GM12878 (cell line): ENCODE results near the gene PPP6R2. TPM values are rescaled to one million over a fixed set of nuclear protein-coding genes. Genes with fewer than 3 reads are reported as not detected.

ENCODE experiments used
- ATAC-seq: fragments of 200-7000 bp; cut with Tn5 transposase; 3 replicates; pipeline ENCODE4 v1.9.1; 2020; ENCODE audit warnings: mild to moderate bottlenecking, moderate library complexity
- BruUV-seq: library from RNA; stranded (reverse); fragments of 400-500 nt; replicated peaks from 2 replicates; lab custom pipeline; 2021; lab: Mats Ljungman, UMichigan
- CTCF ChIA-PET: fragments of 300-600 bp; sonication (Branson Sonifier 250); formaldehyde crosslinking; extraction: SDS; loops from one replicate; lab custom pipeline; 2021; ENCODE audit warnings: inconsistent platforms; lab: Yijun Ruan, JAX
- POLR2A ChIA-PET: fragments of 350-600 bp; formaldehyde crosslinking; extraction: SDS; loops from one replicate; lab custom pipeline; 2021; ENCODE audit warnings: inconsistent platforms; lab: Charles Lee
- RAD21 ChIA-PET: fragments of 300-600 bp; sonication (Branson Sonifier 250); formaldehyde crosslinking; loops from one replicate; lab custom pipeline; 2023; ENCODE audit warnings: antibody characterized with exemption; ENCODE audit not compliant: unreplicated experiment; lab: Charles Lee
- SMC1A ChIA-PET: fragments of 300-600 bp; sonication (Branson Sonifier 250); formaldehyde crosslinking; loops from one replicate; lab custom pipeline; 2023; ENCODE audit not compliant: unreplicated experiment, uncharacterized antibody; lab: Charles Lee
- DNase-seq: peaks from one replicate; pipeline ENCODE4 v3.0.0-alpha.2; 2011; ENCODE audit warnings: low read depth, low spot score
- FAIRE-seq: peaks from 3 replicates; lab custom pipeline; 2011; peaks lifted over from hg19 to GRCh38; lab: Jason Lieb, UNC
- H2AFZ ChIP-seq: 2 replicates; pipeline ENCODE4 v1.6.0; 2011; ENCODE audit warnings: low read depth, low read length, control low read depth; ENCODE audit not compliant: control insufficient read depth
- H3K27ac ChIP-seq: 2 replicates; pipeline ENCODE4 v1.5.1; 2011; ENCODE audit warnings: control low read depth; ENCODE audit not compliant: control insufficient read depth, insufficient read depth
- H3K27me3 ChIP-seq, 2 experiments: replicated peaks in 1 of 2; 2 replicates each; pipeline versions ENCODE4 v1.6.0 to v1.6.1; 2011; ENCODE audit warnings: low read length in 1 of 2; ENCODE audit not compliant: control insufficient read depth in 2 of 2, insufficient read depth in 2 of 2
- H3K36me3 ChIP-seq, 2 experiments: 2 replicates each; pipeline ENCODE4 v1.5.1; 2011; ENCODE audit warnings: low read length in 1 of 2; ENCODE audit not compliant: control insufficient read depth in 2 of 2, insufficient read depth in 2 of 2
- H3K4me1 ChIP-seq: 2 replicates; pipeline ENCODE4 v1.6.1; 2011; ENCODE audit warnings: mild to moderate bottlenecking, low read length, moderate library complexity, mixed read lengths; ENCODE audit not compliant: control insufficient read depth, insufficient read depth
- H3K4me2 ChIP-seq: 2 replicates; pipeline ENCODE4 v1.6.0; 2011; ENCODE audit warnings: control low read depth; ENCODE audit not compliant: control insufficient read depth, insufficient read depth
- H3K4me3 ChIP-seq: fragments of 200-600 bp; sonication (generic); 2 replicates; pipeline ENCODE4 v1.5.1; 2016
- H3K79me2 ChIP-seq: 2 replicates; pipeline ENCODE4 v1.6.0; 2011; ENCODE audit warnings: low read length; ENCODE audit not compliant: control insufficient read depth, insufficient read depth
- H3K9ac ChIP-seq: 2 replicates; pipeline ENCODE4 v1.8.0; 2011; ENCODE audit warnings: low read length, control low read depth, mixed read lengths; ENCODE audit not compliant: control insufficient read depth, insufficient read depth
- H3K9me3 ChIP-seq: replicated peaks from 3 replicates; pipeline ENCODE4 v1.5.1; 2011; ENCODE audit warnings: mild to moderate bottlenecking, low read length; ENCODE audit not compliant: control insufficient read depth, insufficient read depth
- H4K20me1 ChIP-seq: 2 replicates; pipeline ENCODE4 v1.6.0; 2011; ENCODE audit not compliant: control insufficient read depth, insufficient read depth
- ATF7 ChIP-seq: fragments of 450-650 bp; IDR thresholded peaks from 2 replicates; pipeline ENCODE4 v1.6.1; 2016; ENCODE audit warnings: low read depth, mild to moderate bottlenecking
- BHLHE40 ChIP-seq, 2 experiments: fragments of 450-650 bp in 1 of 2; IDR thresholded peaks; 2 replicates each; pipeline ENCODE4 v1.6.1; 2011 to 2017; ENCODE audit warnings: low read depth in 2 of 2, borderline replicate concordance in 1 of 2, improper control_type of control experiment in 1 of 2, low read length in 1 of 2, mild to moderate bottlenecking in 1 of 2
- CTCF ChIP-seq, 3 experiments: IDR thresholded peaks in 2 of 3; conservative IDR thresholded peaks in 1 of 3; 2 replicates each; pipeline ENCODE4 v1.5.1; 2011; ENCODE audit warnings: low read depth in 3 of 3, low read length in 3 of 3, mild to moderate bottlenecking in 3 of 3, control low read depth in 2 of 3, moderate library complexity in 2 of 3, inconsistent platforms in 1 of 3, mixed read lengths in 1 of 3; ENCODE audit not compliant: control insufficient read depth in 2 of 3, insufficient read depth in 1 of 3; ENCODE audit errors: extremely low read depth in 1 of 3
- ESRRA ChIP-seq: IDR thresholded peaks from 2 replicates; pipeline ENCODE4 v1.6.1; 2012; ENCODE audit warnings: mild to moderate bottlenecking, low read length, improper control_type of control experiment
- JUND ChIP-seq: IDR thresholded peaks from 2 replicates; pipeline ENCODE4 v1.6.1; 2012; ENCODE audit warnings: low read depth, mild to moderate bottlenecking, low read length, improper control_type of control experiment, moderate library complexity
- MEF2B ChIP-seq: fragments of 450-650 bp; IDR thresholded peaks from 2 replicates; pipeline ENCODE4 v1.6.1; 2018; ENCODE audit warnings: mild to moderate bottlenecking, moderate library complexity; ENCODE audit not compliant: partially characterized antibody, poor library complexity, severe bottlenecking
- NBN ChIP-seq: fragments of 450-650 bp; IDR thresholded peaks from 2 replicates; pipeline ENCODE4 v1.6.1; 2016
- NFIC ChIP-seq: IDR thresholded peaks from 2 replicates; pipeline ENCODE4 v1.6.1; 2012; ENCODE audit warnings: low read depth, mild to moderate bottlenecking, inconsistent platforms, low read length, moderate library complexity
- NRF1 ChIP-seq: conservative IDR thresholded peaks from 2 replicates; pipeline ENCODE4 v1.6.1; 2011; ENCODE audit warnings: mild to moderate bottlenecking, low read depth, low read length, improper control_type of control experiment
- RAD21 ChIP-seq: IDR thresholded peaks from 2 replicates; pipeline ENCODE4 v1.6.1; 2011; ENCODE audit warnings: mild to moderate bottlenecking, low read depth, low read length, moderate library complexity; ENCODE audit not compliant: insufficient read depth
- SMAD5 ChIP-seq: IDR thresholded peaks from 2 replicates; pipeline ENCODE4 v1.6.1; 2016; ENCODE audit warnings: antibody characterized with exemption, low read depth
- SMC3 ChIP-seq: IDR thresholded peaks from 2 replicates; pipeline ENCODE4 v1.6.1; 2011; ENCODE audit warnings: low read length, improper control_type of control experiment, borderline replicate concordance
- SP1 ChIP-seq: IDR thresholded peaks from one replicate; pipeline ENCODE4 v1.6.1; 2011; ENCODE audit warnings: low read depth, low read length
- SRF ChIP-seq, 2 experiments: IDR thresholded peaks; 2 replicates each; pipeline ENCODE4 v1.6.1; 2011; ENCODE audit warnings: low read depth in 2 of 2, low read length in 2 of 2, mild to moderate bottlenecking in 1 of 2, moderate library complexity in 1 of 2
- TARDBP ChIP-seq: IDR thresholded peaks from 2 replicates; pipeline ENCODE4 v1.6.1; 2016; ENCODE audit warnings: borderline replicate concordance
- TCF12 ChIP-seq: IDR thresholded peaks from 2 replicates; pipeline ENCODE4 v1.6.1; 2011; ENCODE audit warnings: low read depth, mild to moderate bottlenecking, low read length
- TCF3 ChIP-seq: IDR thresholded peaks from 2 replicates; pipeline ENCODE4 v1.6.1; 2012; ENCODE audit warnings: low read depth, mild to moderate bottlenecking, low read length, borderline replicate concordance; ENCODE audit not compliant: insufficient read depth
- ZNF687 ChIP-seq: fragments of 450-650 bp; IDR thresholded peaks from 2 replicates; pipeline ENCODE4 v1.6.1; 2017; ENCODE audit warnings: mild to moderate bottlenecking, moderate library complexity
- WGBS: methylation state at CpG from one replicate; pipeline ENCODE4 v1.1.6; 2016; ENCODE audit warnings: low lambda C conversion rate; ENCODE audit not compliant: insufficient replicate concordance, insufficient coverage; ENCODE audit errors: missing lambda C conversion rate; 5-methylcytosine and 5-hydroxymethylcytosine counted together
- in situ Hi-C: fragments of 300-500 bp; cut with MboI; formaldehyde crosslinking; loops from 9 replicates; pipeline ENCODE4 v1.14.3; 2018; ENCODE audit warnings: mixed read lengths
- intact Hi-C: fragments of 100-400 bp; cut with micrococcal nuclease; formaldehyde crosslinking; loops from one replicate; pipeline ENCODE4 v1.14.2; 2022; ENCODE audit not compliant: unreplicated experiment
- polyA plus RNA-seq, 11 experiments: library from polyadenylated mRNA; depleted of rRNA in 4 of 11; unstranded in 6 of 11; stranded (reverse) in 5 of 11; fragments of >200 nt; fragmentation: Nextera tagmentation in 4 of 11; fragmentation: Illumina TruSeq in 1 of 11; extraction: Ambion mirVana in 4 of 11; extraction: Trizol in 1 of 11; gene quantifications; 1 replicate in 1 of 11; 2 replicates in 10 of 11; pipeline versions ENCODE4 v1.2.1 to v1.2.3, GENCODE V29; 2011 to 2016; ENCODE audit warnings: inconsistent platforms in 2 of 11, missing spikeins in 2 of 11, low read depth in 1 of 11
- total RNA-seq, 4 experiments: library from RNA; depleted of rRNA in 3 of 4; stranded (reverse); fragments of >200 nt in 3 of 4; fragmentation: Illumina TruSeq in 1 of 4; extraction: Trizol in 1 of 4; gene quantifications; 2 replicates each; pipeline versions ENCODE4 v1.2.1 to v1.2.3, GENCODE V29; 2013 to 2021

The PPP6R2 gene
- total and polyA plus RNA-seq, 10 of the 15 experiments (the other 5 are each of a cell fraction or from before 2014, with no cell fraction given) = 0.29 to 52.6 (median 25.4) TPM

- Histone ChIP-seq H3K4me2 (no peak overlapping the region), H3K4me1 (peaks cover 9% of the 10 kb centered on the region), H3K27me3 (no peaks in the 10 kb centered on the region), H3K36me3 (no peaks in the 10 kb centered on the region), H2AFZ (no peak overlapping the region), H4K20me1 (no peaks in the 10 kb centered on the region), H3K9me3 (no peaks in the 10 kb centered on the region), H3K27ac (no peak overlapping the region), H3K9ac (no peak overlapping the region), H3K4me3 (no peak overlapping the region), H3K79me2 (peaks cover 1% of the 10 kb centered on the region; the same call in 1 of the 2 replicates)
- no peak for DNase-seq
- CTCF ChIA-PET = interaction anchor here (1.8 kb wide), 1 partner anchor 44 kb away, joined by 4 read pairs; no protein-coding TSS in a partner anchor
- no peak for TF ChIP-seq CTCF (IDR thresholded peaks at IDR 0.05 in 2 of 3, conservative IDR thresholded peaks at IDR 0.05 in 1 of 3; ENCODE audit: control insufficient read depth in 2 of 3, extremely low read depth in 1 of 3, insufficient read depth in 1 of 3, low read depth in 3 of 3, low read length in 3 of 3)
- TF ChIP-seq TCF3 = no peak
- no peak for TF ChIP-seq ATF7
- no peak for TF ChIP-seq TARDBP
- TF ChIP-seq SMAD5 = no peak
- TF ChIP-seq MEF2B = no peak
- TF ChIP-seq RAD21 = no peak
- no peak for TF ChIP-seq BHLHE40 (IDR thresholded peaks at IDR 0.05; ENCODE audit: borderline replicate concordance in 1 of 2, low read depth in 2 of 2, low read length in 1 of 2)
- no peak for TF ChIP-seq TCF12
- no peak for TF ChIP-seq SMC3
- no peak for TF ChIP-seq ESRRA
- no peak for TF ChIP-seq NBN
- no peak for TF ChIP-seq JUND
- TF ChIP-seq SP1 = no peak
- no peak for TF ChIP-seq NRF1
- no peak for TF ChIP-seq ZNF687
- TF ChIP-seq SRF (IDR thresholded peaks at IDR 0.05; ENCODE audit: low read depth in 2 of 2, low read length in 2 of 2) = no peak
- no peak for TF ChIP-seq NFIC
- intact Hi-C loops (no loop called here), in situ Hi-C loops (no loop called here)
- SMC1A ChIA-PET = no interaction called here
- no TSS peak for BruUV-seq
- RAD21 ChIA-PET = interaction anchor here (0.5 kb wide), 1 partner anchor 12 kb away, joined by 4 read pairs; no protein-coding TSS in a partner anchor
- FAIRE-seq = no peak
- POLR2A ChIA-PET = no interaction called here
- ATAC-seq = no peak
- 77% methylated on average over 8 of the region's 8 CpGs for WGBS
Measured at GRCh38 chr22:50320116-50320515, 23.0 kb upstream of the PPP6R2 start.
